Astrocyte (in vitro differentiated cells and primary cell): ENCODE measurements around the gene CACNA1C. TPM values are rescaled to one million over a fixed set of nuclear protein-coding genes. Genes with fewer than 3 reads are reported as not detected.

Experiments
- DNase-seq: peaks from one replicate; pipeline ENCODE4 v3.0.0-alpha.2; 2010; ENCODE audit warnings: low read depth
- FAIRE-seq: peaks from 2 replicates; lab custom pipeline; 2011; peaks lifted over from hg19 to GRCh38; lab: Jason Lieb, UNC
- H2AFZ ChIP-seq: 2 replicates; pipeline ENCODE4 v1.6.0; 2012; ENCODE audit warnings: low read depth, low read length, inconsistent platforms
- H3K27ac ChIP-seq: 2 replicates; pipeline ENCODE4 v1.5.1; 2011; ENCODE audit warnings: low read depth, low read length, inconsistent platforms
- H3K27me3 ChIP-seq: 2 replicates; pipeline ENCODE4 v1.6.0; 2011; ENCODE audit warnings: low read length, inconsistent platforms; ENCODE audit not compliant: insufficient read depth
- H3K36me3 ChIP-seq: 2 replicates; pipeline ENCODE4 v1.5.1; 2011; ENCODE audit warnings: low read length, inconsistent platforms; ENCODE audit not compliant: insufficient read depth
- H3K4me1 ChIP-seq: 2 replicates; pipeline ENCODE4 v1.5.1; 2011; ENCODE audit warnings: low read length, inconsistent platforms; ENCODE audit not compliant: insufficient read depth
- H3K4me2 ChIP-seq: 2 replicates; pipeline ENCODE4 v1.6.0; 2012; ENCODE audit warnings: low read length, inconsistent platforms
- H3K4me3 ChIP-seq: 2 replicates; pipeline ENCODE4 v1.5.1; 2011; ENCODE audit warnings: low read depth, mild to moderate bottlenecking, low read length, inconsistent platforms; ENCODE audit not compliant: insufficient read depth
- H3K79me2 ChIP-seq: 2 replicates; pipeline ENCODE4 v1.6.0; 2012; ENCODE audit warnings: mild to moderate bottlenecking, low read length, inconsistent platforms; ENCODE audit not compliant: insufficient read depth
- H3K9ac ChIP-seq: 2 replicates; pipeline ENCODE4 v1.6.0; 2012; ENCODE audit warnings: mild to moderate bottlenecking, low read length, inconsistent platforms
- H3K9me3 ChIP-seq: 2 replicates; pipeline ENCODE4 v1.5.1; 2012; ENCODE audit warnings: low read depth, mild to moderate bottlenecking, low read length, inconsistent platforms; ENCODE audit not compliant: insufficient read depth
- H4K20me1 ChIP-seq: 2 replicates; pipeline ENCODE4 v1.6.0; 2012; ENCODE audit warnings: low read length, inconsistent platforms; ENCODE audit not compliant: insufficient read depth
- H3K27ac Mint-ChIP-seq: one replicate; pipeline ENCODE4 v1.8.0; 2021; ENCODE audit warnings: mild to moderate bottlenecking, mixed read lengths; ENCODE audit not compliant: unreplicated experiment
- H3K27me3 Mint-ChIP-seq: one replicate; pipeline ENCODE4 v1.8.0; 2021; ENCODE audit warnings: low read depth, mixed read lengths; ENCODE audit not compliant: unreplicated experiment
- H3K36me3 Mint-ChIP-seq: one replicate; pipeline ENCODE4 v1.8.0; 2021; ENCODE audit warnings: low read depth, mixed read lengths; ENCODE audit not compliant: unreplicated experiment
- H3K4me1 Mint-ChIP-seq: one replicate; pipeline ENCODE4 v1.8.0; 2021; ENCODE audit warnings: low read depth, mixed read lengths; ENCODE audit not compliant: unreplicated experiment
- H3K4me3 Mint-ChIP-seq: one replicate; pipeline ENCODE4 v1.8.0; 2021; ENCODE audit warnings: mild to moderate bottlenecking, moderate library complexity, mixed read lengths; ENCODE audit not compliant: unreplicated experiment
- H3K9me3 Mint-ChIP-seq: one replicate; pipeline ENCODE4 v1.8.0; 2021; ENCODE audit warnings: mild to moderate bottlenecking, mixed read lengths; ENCODE audit not compliant: unreplicated experiment
- CTCF ChIP-seq: IDR thresholded peaks from 2 replicates; pipeline ENCODE4 v1.5.1; 2011; ENCODE audit warnings: low read depth, mild to moderate bottlenecking, inconsistent platforms, low read length, moderate library complexity; ENCODE audit not compliant: insufficient read depth
- EZH2 ChIP-seq: IDR thresholded peaks from 2 replicates; pipeline ENCODE4 v1.6.1; 2012; ENCODE audit warnings: mild to moderate bottlenecking, low read length, inconsistent platforms; ENCODE audit not compliant: insufficient read depth
- total RNA-seq: library from RNA; stranded (reverse); gene quantifications from 2 replicates; pipeline ENCODE4 v1.2.1, GENCODE V29; 2021

CACNA1C gene
- total RNA-seq, 1 donor from 2014 or later, result 2.1 TPM

- H3K4me1 ChIP-seq, result peaks cover 4% of the 10 kb centered on the region
- H3K9ac ChIP-seq, result peak within 1 kb of the TSS; percentile 94
- peak within 1 kb of the TSS; percentile 94 for H3K4me2 ChIP-seq
- DNase-seq (peak; percentile 97), FAIRE-seq (peak; percentile 60)
- H3K27ac Mint-ChIP-seq, result peak within 1 kb of the TSS; percentile 84
- H3K9me3 Mint-ChIP-seq, result no peaks in the 10 kb centered on the region
- no peak for TF ChIP-seq CTCF
- TF ChIP-seq EZH2, result no peak
- no peaks in the 10 kb centered on the region for H3K27me3 Mint-ChIP-seq
- no peaks in the 10 kb centered on the region for H3K36me3 ChIP-seq
- H3K27me3 ChIP-seq, result no peaks in the 10 kb centered on the region
- H3K4me3 ChIP-seq, result peak within 1 kb of the TSS; percentile 95
- H4K20me1 ChIP-seq, result no peaks in the 10 kb centered on the region
- no peaks in the 10 kb centered on the region for H3K9me3 ChIP-seq
- peak within 1 kb of the TSS; percentile 99 for H2AFZ ChIP-seq
- peaks cover 35% of the 10 kb centered on the region for H3K79me2 ChIP-seq
- H3K4me3 Mint-ChIP-seq, result peak within 1 kb of the TSS; percentile 93
- H3K36me3 Mint-ChIP-seq, result no peaks in the 10 kb centered on the region
- H3K4me1 Mint-ChIP-seq, result peaks cover 9% of the 10 kb centered on the region
- peak within 1 kb of the TSS; percentile 89 for H3K27ac ChIP-seq
Observed at GRCh38 chr12:2004113-2004929, 48.5 kb upstream of the CACNA1C start, which contains the start of gene DCP1B. TSS of gene DCP1B (minus strand) at chr12:2004457. CDS start at chr12:2004431, 26 bp downstream.

- FAIRE-seq (no peak), DNase-seq (peak; percentile 33)
- no peak for TF ChIP-seq EZH2
- no peak for TF ChIP-seq CTCF
Observed at GRCh38 chr12:2008677-2009076, 44.1 kb upstream of the CACNA1C start.

GRCh38 chr12:2009623-2010022 lies 43.2 kb upstream of the CACNA1C start:
- DNase-seq (no peak), FAIRE-seq (no peak)
- no peaks in the 10 kb centered on the region for H4K20me1 ChIP-seq
- H3K4me2 ChIP-seq, result no peak overlapping the region
- H3K9ac ChIP-seq, result no peak overlapping the region
- no peaks in the 10 kb centered on the region for H3K27me3 Mint-ChIP-seq
- no peak overlapping the region for H3K4me3 Mint-ChIP-seq
- no peaks in the 10 kb centered on the region for H3K9me3 Mint-ChIP-seq
- H2AFZ ChIP-seq, result no peak overlapping the region
- no peaks in the 10 kb centered on the region for H3K4me1 Mint-ChIP-seq
- H3K79me2 ChIP-seq, result no peaks in the 10 kb centered on the region
- H3K36me3 ChIP-seq, result no peaks in the 10 kb centered on the region
- no peak overlapping the region for H3K27ac Mint-ChIP-seq
- no peaks in the 10 kb centered on the region for H3K9me3 ChIP-seq
- no peak for TF ChIP-seq CTCF
- no peak for TF ChIP-seq EZH2
- H3K4me3 ChIP-seq, result no peak overlapping the region
- no peaks in the 10 kb centered on the region for H3K36me3 Mint-ChIP-seq
- H3K27ac ChIP-seq, result no peak overlapping the region
- peaks cover 2% of the 10 kb centered on the region for H3K4me1 ChIP-seq
- no peaks in the 10 kb centered on the region for H3K27me3 ChIP-seq

More at GRCh38 chr12:2008677-2009076, 44.1 kb upstream of the CACNA1C start:
- no peak overlapping the region for H3K4me3 ChIP-seq
- peaks cover 4% of the 10 kb centered on the region for H3K4me1 ChIP-seq
- Mint-ChIP-seq H3K9me3 (no peaks in the 10 kb centered on the region), H3K36me3 (no peaks in the 10 kb centered on the region), H3K4me3 (no peak overlapping the region), H3K4me1 (no peaks in the 10 kb centered on the region), H3K27ac (no peak overlapping the region), H3K27me3 (no peaks in the 10 kb centered on the region)
- H4K20me1 ChIP-seq, result no peaks in the 10 kb centered on the region
- H3K9ac ChIP-seq, result no peak overlapping the region
- peaks cover 2% of the 10 kb centered on the region for H3K79me2 ChIP-seq
- H3K36me3 ChIP-seq, result no peaks in the 10 kb centered on the region
- no peak overlapping the region for H2AFZ ChIP-seq
- no peak overlapping the region for H3K4me2 ChIP-seq
- H3K27ac ChIP-seq, result no peak overlapping the region
- no peaks in the 10 kb centered on the region for H3K27me3 ChIP-seq
- H3K9me3 ChIP-seq, result no peaks in the 10 kb centered on the region
